DMS153 (cell line): ENCODE measurements around the gene HS3ST5.
A peak's percentile ranks its signal among the peaks of the same experiment; 100 is the strongest.
"Not testable (repeated sequence)": the region's sequence is repeated elsewhere in the genome, so short reads cannot be mapped to it uniquely, and the experiment has no call there.

Experiments used
- DNase-seq: peaks from one replicate; lab custom pipeline; 2025; lab: John Stamatoyannopoulos, UW

HS3ST5 gene

DNA sequence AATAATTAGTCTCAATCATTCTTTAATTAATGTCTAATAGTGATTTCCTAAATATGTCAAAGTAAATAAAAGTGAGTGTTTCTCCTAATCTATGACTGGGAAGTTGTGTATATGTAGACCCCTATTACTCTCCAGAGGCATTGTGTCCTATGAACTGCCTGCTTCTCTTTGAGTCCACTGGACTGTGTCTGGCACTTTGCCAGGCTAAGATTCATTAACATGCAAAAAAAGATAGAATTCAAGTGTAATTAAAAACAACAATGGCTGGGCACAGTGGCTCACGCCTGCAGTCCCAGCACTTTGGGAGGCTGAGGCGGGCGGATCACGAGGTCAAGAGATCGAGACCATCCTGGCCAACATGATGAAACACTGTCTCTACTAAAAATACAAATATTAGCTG is 298.3 kb downstream of the HS3ST5 start:
- DNase-seq: not testable (repeated sequence)

DNA sequence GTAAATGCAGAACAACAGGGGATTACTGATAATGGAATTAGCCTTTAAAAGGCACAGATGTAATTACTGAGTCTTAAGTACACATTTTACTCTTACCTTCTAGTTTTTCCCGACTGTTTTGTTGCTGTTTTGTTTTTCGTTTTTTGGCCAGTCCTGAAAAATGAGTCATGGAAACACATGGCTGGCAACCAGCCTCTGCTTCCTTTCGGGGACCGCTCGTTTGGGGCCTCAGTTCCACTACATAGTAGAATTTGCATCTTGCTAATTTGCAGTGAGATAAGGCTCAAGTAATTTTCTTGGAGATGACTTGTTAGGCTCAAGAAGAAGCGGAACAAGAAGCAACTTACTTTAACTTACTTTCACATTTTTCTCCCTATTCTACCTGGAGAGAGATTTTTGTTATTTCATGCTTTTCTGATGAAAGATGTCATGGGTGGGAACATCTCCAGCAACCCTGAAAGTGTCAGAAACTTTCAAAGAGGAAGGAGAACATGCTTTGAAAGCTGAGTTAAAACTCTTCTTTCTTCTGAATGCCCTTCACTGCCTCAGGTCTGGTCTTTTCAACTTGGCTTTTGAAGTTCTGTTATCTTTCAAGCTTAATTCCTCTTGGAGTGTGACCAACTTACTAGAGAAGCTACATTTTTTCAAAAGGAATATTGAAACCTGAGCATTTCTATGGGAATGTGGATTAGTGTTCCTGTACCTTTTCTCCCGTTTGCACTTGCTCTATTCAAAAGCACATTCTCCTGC is 300.4 kb downstream of the HS3ST5 start:
- DNase-seq: no peak

DNA sequence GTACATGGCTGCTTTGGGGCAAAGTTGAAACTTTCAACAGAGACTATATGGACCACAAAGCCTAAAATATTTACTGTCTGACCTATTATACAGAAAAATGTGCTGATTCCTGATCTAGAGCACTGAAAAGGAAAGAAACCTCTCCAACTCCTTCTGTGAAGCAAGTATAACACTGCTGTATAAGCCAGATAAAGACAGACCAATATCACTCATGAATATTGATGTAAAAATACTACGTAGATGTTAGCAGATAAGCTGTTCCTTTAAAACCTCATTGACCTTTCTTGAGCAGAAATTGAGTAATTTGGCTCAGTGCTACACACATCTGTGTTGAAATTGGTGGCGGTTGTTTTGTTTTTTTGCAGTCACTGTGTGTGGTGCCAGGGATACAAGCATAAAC is 302.0 kb downstream of the HS3ST5 start:
- no peak for DNase-seq

DNA sequence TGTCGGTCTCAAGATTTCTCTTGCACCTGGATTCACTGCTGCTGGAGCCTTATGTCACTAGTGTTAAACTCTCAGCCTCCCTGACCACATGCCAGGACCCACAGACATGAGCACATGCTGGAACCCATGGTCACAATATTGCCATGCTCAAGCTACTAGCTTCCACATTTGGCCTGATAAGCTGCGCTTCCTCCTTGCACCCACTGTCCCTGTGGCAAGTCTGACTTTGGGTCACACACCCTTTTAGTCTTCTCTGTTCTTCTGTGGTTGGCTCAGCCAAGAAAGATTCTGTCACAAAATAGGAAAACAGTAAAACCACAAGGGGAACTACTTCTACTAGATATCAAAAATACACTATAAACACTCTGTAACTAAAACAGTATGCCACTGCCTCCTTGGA is 303.0 kb downstream of the HS3ST5 start:
- DNase-seq: no peak

DNA sequence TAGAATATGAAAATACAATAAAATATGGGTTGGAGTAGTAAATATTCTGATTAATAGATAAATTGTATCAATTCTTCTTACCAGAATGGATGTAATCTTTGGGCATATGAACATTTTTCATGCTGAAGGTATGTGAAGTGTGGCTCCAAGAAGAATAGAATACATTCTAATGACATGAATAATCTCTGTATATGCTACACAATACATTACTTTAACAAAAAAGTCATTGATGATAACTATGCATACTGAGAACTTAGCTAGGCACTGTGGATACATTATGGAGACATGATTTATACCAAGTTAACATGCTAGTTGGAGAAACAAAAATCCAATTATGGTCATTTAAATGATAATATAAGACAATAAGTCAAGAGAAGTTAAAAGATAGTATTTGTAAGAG is 309.2 kb downstream of the HS3ST5 start:
- DNase-seq: no peak

DNA sequence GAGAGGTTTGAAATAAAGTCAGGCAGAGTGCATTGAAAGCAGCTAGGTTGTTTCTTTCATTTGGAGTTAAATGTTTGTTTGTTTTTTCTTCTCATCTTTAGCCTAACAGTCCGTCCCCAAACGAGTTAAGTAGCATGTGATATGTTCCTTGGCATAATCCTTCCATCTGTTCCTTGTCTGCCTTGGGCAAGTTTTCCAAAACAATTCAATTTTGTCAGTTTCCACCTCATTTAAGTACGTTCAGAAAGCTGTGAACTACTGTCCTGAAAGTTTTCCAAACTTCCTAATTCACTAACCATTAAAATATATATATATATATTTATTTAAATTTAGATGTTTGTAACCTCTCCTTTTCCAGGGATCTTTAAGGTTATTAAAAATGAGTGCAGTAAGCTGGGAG is 310.1 kb downstream of the HS3ST5 start:
- no peak for DNase-seq

DNA sequence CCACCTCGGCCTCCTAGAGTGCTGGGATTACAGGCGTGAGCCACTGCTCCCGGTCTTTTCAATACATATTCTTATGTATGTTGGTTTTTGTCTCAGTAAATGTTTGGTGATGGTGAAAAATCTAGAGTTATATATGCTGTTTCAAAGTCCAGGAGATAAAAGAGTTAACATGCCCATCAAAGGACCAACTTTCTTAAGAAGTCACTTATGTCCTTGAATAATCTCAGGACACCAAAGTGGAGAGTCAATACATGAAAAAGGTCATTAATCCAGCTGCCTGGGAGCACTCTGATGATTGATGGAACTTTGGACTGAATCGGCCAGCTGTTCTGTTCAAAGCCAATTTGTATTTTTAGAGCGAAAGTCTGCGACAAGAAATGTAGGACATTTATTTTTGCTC is 312.1 kb downstream of the HS3ST5 start:
- DNase-seq: no peak

DNA sequence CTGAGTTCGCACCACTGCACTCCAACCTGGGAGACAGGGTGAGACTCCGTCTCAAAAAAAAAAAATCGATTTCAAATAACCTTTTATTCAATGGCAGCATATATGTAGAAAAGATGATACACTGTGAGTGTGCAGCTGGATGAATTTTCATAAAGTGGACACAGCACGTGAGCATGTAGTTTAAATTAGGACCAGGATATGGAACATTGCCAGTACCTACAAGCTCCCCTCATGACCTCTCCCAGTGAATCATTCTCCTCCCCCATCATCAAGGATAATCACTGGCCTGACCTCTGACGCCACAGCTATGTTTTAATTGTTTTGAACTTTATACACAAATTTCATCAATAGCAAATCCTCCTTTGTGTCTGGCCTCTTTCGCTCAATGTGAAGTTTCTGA is 318.1 kb downstream of the HS3ST5 start:
- no peak for DNase-seq

DNA sequence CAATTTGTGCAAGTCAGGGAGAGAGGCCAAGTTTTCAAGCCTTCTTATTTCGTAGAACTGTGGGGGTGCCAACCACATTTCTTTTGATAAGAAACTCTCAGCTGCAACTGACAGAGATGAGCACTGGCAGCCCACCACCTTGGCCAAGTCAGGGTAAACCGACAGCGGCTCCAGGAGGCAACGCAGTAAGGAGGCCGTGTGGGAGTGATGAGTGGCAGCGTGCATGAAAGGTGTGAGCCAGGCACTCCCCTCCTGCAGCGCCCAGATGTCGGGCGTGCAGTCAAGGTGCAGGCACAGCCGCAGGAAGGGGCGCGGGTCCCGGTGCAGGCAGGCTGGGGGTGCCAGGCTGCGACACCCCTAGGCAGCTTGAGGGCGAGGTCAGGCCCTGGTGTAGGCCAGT is 322.6 kb downstream of the HS3ST5 start:
- DNase-seq: no peak

DNA sequence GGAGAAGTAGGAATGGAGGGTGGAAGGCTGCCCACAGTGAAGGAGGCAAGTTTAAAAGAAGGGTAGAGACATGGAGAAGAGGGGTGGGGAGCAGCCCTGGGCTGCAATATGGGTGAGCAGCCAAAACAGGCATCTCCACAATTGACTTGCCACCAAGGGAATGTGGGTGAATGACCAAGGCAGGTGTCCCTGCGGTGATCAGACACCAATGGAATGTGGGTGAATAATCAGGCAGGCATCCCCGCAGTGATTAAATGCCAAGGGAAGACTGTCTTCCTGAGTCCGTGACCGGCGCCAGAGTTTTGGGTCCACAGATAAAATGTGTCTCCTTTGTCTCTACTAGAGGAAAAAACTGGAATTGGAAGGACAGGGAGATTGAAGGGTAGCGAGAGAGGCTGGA is 325.7 kb downstream of the HS3ST5 start:
- DNase-seq: not testable (repeated sequence)

DNA sequence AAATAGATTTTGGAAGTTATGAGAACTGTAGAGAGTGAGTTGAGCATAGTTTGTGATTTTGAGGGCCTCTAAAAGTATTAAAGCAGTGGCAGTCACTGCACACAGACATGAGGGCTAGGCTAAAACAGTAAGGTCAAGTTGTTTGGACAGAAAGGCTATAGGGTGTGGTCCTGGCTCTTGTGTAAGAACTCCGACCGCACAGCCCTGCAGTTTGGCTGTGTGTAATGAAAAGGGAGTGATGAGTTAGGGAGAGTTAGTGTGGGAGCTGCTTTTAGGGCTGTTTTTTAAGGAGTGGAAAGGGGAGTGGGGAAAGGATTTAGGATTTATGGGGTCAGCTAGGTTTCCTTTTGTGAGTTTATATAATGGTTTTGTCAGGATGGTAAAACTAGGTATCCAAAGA is 328.7 kb downstream of the HS3ST5 start:
- DNase-seq: not testable (repeated sequence)

DNA sequence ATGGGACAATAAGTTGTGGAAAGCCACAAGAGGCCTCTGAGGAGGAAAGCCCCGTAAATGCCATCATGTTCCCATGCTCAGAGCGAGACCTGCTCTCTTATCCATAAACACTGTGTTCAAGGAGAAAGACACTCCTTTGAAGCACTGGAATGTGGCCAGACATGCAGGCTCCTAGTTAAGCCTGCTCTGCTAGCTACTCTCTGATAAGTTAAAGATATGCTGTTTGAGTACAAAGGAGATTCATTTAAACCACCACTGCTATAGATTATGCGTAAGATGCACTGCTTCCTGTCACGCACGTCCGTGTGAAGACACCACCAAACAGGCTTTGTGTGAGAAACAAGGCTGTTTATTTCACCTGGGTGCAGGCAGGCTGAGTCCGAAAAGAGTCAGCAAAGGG is 331.3 kb downstream of the HS3ST5 start:
- DNase-seq: not testable (repeated sequence)

DNA sequence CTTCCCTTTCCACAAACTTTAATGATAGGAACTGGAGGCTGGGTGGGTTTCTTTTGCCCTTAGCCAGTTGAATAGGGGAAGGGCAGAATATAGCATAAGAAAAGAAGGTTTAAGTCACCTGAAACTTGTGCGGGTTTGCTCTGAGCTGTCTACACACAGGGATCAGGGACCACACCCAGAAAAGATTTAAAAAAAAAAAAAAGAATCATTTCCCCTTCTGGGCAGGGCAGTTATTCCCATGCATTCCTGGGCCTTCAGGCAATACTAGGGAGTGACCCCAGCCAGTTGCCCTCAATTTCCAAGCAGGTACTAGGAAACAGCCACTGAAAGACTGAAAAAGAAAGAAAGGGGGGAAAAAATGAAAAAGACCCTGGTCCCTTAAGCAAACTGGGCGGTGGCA is 332.3 kb downstream of the HS3ST5 start:
- DNase-seq: no peak

DNA sequence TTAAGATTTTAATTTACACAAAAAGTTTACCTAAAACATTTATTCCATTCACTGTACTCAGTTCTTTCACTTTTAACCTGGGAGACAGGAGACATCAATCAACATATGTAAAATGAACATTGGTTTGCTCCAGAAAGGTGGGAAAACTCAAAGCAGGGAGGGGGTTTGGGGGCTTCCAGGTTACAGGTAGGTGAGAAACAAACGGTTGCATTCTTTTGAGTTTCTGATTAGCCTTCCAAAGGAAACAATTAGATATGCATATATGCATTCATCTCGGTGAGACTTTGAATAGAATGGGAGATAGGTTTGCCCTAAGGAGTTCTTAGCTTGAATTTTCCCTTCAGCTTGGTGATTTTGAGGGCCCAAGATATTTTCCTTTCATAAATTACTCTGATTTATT is 333.6 kb downstream of the HS3ST5 start:
- DNase-seq: no peak

DNA sequence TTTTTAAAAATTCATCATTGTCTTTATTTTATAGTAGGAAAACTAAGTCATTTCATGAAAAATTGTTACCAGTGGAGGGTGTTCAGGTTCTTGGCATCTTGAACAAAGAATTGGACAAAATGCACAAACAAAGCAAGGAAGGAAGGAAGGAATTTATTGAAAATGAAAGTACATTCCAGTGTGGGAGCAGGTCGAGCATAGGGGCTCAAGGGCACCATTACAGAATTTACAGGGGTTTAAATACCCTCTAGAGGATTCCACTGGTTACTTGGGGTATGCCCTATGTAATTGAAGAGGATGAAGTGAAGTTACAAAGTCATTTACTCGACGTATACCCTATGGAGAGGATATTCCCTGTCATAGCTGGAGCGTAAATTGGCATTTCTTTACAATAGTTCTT is 334.5 kb downstream of the HS3ST5 start:
- no peak for DNase-seq

DNA sequence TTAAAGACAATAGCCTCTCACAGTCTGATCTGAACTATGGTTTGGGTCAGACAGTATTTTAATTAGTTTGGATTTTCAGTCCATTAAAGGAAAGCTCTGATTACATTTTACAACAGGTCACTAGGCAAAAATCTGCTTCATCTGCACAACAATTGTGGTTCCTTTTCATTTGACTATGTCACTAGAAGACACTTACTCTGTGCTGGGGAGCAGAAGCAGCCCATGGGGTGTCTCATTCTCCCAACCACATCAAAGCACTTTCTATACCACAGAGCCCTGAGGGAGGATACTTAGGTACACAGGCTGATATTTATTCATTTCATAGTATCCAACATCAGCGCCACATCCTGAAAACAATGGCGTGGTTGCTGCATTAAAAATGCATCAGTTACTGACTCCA is 335.3 kb downstream of the HS3ST5 start:
- peak; percentile 8 for DNase-seq
